ENCODE measurements around the gene LAMA4. TPM values are rescaled to one million over a fixed set of nuclear protein-coding genes. Genes with fewer than 3 reads are reported as not detected.

The LAMA4 gene
- total RNA-seq, 1 experiment from 2014 or later = 58.3 TPM

- intact Hi-C loops (cut with micrococcal nuclease; ENCODE audit: unreplicated experiment) = no loop called here
- Histone ChIP-seq H3K4me1 (replicated peaks; ENCODE audit: insufficient read depth) (no peaks in the 10 kb centered on the region), H3F3A (ENCODE audit: insufficient read depth, low read depth) (no peaks in the 10 kb centered on the region), H3K79me2 (ENCODE audit: low read depth) (no peaks in the 10 kb centered on the region), H3K36me3 (ENCODE audit: low read depth) (no peaks in the 10 kb centered on the region), H3K4me3 (no peak overlapping the region), H2AFZ (no peak overlapping the region), H3K9me2 (ENCODE audit: insufficient read depth) (no peaks in the 10 kb centered on the region), H3K9me3 (ENCODE audit: insufficient read depth, low read depth) (no peaks in the 10 kb centered on the region), H3K27me3 (ENCODE audit: insufficient read depth, low read depth) (no peaks in the 10 kb centered on the region), H3K27ac (no peak overlapping the region), H3K4me2 (no peak overlapping the region), H4K20me1 (ENCODE audit: insufficient read depth) (no peaks in the 10 kb centered on the region)
- CTCF ChIA-PET = no interaction called here
- TF ChIP-seq, protein P1, sequence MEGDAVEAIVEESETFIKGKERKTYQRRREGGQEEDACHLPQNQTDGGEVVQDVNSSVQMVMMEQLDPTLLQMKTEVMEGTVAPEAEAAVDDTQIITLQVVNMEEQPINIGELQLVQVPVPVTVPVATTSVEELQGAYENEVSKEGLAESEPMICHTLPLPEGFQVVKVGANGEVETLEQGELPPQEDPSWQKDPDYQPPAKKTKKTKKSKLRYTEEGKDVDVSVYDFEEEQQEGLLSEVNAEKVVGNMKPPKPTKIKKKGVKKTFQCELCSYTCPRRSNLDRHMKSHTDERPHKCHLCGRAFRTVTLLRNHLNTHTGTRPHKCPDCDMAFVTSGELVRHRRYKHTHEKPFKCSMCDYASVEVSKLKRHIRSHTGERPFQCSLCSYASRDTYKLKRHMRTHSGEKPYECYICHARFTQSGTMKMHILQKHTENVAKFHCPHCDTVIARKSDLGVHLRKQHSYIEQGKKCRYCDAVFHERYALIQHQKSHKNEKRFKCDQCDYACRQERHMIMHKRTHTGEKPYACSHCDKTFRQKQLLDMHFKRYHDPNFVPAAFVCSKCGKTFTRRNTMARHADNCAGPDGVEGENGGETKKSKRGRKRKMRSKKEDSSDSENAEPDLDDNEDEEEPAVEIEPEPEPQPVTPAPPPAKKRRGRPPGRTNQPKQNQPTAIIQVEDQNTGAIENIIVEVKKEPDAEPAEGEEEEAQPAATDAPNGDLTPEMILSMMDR (conservative IDR thresholded peaks at IDR 0.05) = no peak
- TF ChIP-seq EZH2 (IDR thresholded peaks at IDR 0.05; ENCODE audit: low read depth) = no peak
- POLR2A ChIA-PET (ENCODE audit: unreplicated experiment) = no interaction called here
- peak in 1 of 2 experiments; percentile 24 for DNase-seq
- no TSS peak for BruUV-seq (replicated peaks)
Measured at GRCh38 chr6:112096901-112097300, 157.5 kb downstream of the LAMA4 start.

DNA sequence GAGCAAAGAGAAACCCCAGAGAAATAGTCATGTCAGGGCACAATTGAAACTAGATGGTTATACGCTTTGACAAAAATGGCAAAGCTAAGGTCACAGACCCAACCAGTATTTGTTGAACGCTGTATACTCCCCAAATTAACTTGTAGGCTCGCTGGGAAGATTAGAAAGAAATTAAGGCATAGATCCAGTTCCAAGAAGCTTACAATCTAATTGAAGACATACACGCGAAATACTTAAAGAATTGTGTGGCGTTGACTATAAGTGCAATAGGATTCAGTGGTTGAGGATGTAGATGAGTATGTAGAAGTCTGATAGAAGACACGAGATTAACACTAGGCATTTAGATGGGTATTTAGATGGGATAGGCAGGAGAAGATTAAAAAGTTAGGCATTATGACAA lies 166.5 kb downstream of the LAMA4 start:
- POLR2A ChIA-PET (ENCODE audit: unreplicated experiment) = interaction anchor here (0.5 to 0.7 kb wide), 4 partner anchors 38 to 886 kb away, joined by 3 to 6 read pairs (median 3); no protein-coding TSS in a partner anchor
- intact Hi-C loops (cut with micrococcal nuclease; ENCODE audit: unreplicated experiment) = loop anchor here (5.0 to 10.0 kb wide), 2 partner anchors 287 to 1849 kb away; no protein-coding TSS in a partner anchor
- BruUV-seq (replicated peaks) = TSS peak; percentile 68

DNA sequence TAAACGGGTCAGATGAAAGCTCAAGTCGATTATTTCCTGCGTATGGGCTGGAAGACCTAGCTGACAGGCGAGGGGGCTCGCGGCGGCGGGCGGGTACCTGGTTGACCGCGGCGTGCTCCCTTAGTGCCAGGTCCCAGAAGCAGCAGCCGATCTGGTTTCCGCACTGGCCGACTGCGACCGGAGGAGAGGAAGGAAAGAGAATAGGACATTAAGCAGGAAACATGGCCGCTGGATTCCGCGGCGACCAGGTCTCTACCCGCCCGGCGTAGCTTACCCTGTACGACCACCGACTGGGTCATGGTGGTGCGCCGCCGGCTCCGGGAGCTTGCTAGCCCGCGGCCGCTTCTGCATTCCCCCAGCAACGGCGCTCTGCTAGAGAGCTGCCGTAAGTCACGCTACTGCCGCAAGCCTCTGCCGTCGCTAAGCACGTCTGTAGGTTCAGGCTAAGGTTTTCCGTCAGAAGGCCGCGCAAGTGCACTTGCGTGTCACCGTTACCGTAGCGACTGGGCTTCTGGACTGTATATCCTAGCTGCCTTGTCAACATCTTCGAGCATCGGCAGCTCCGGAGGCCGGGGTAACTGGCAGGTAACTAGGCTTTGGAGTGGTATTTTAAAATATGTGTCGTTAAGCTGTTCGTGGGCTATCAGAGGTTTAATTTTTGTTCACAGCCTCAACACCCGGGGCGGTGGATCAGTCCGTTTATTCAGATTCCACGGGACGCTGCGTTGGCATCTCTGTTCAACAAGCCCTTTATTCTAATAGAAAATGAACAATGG lies 167.0 kb downstream of the LAMA4 start, which contains the start of the genes FAM229B and TUBE1:
Gene FAM229B, plus strand, starts transcription at position 456 of the 776 bp plus-strand sequence. CDS start 11,693 bp downstream, outside the sequence.
Gene TUBE1, minus strand, starts transcription at position 347 of the 776 bp plus-strand sequence. Its CDS starts 48 bp downstream, at position 299.
- no TSS peak for BruUV-seq (replicated peaks)
- intact Hi-C loops (cut with micrococcal nuclease; ENCODE audit: unreplicated experiment) = loop anchor here (5.0 to 10.0 kb wide), 2 partner anchors 287 to 1850 kb away; no protein-coding TSS in a partner anchor
- TF ChIP-seq, protein P1 (conservative IDR thresholded peaks at IDR 0.05) = no peak
- no peak for TF ChIP-seq EZH2 (IDR thresholded peaks at IDR 0.05; ENCODE audit: low read depth)
- peak within 1 kb of the TSS; percentile 90 for H3K4me2 ChIP-seq
- H3K79me2 ChIP-seq (ENCODE audit: low read depth) = peaks cover 24% of the 10 kb centered on the region
- H3K36me3 ChIP-seq (ENCODE audit: low read depth) = peaks cover 23% of the 10 kb centered on the region
- peak within 1 kb of the TSS; percentile 92 for H2AFZ ChIP-seq
- H3K9me2 ChIP-seq (ENCODE audit: insufficient read depth) = no peaks in the 10 kb centered on the region
- CTCF ChIA-PET = interaction anchor here (0.6 to 1.0 kb wide), 2 partner anchors 44 to 196 kb away, joined by 5 read pairs; no protein-coding TSS in a partner anchor
- H3K9me3 ChIP-seq (ENCODE audit: insufficient read depth, low read depth) = no peaks in the 10 kb centered on the region
- no peaks in the 10 kb centered on the region for H3K27me3 ChIP-seq (ENCODE audit: insufficient read depth, low read depth)
- DNase-seq = peak; percentile 86 to 97
- no peaks in the 10 kb centered on the region; the same call in 1 of the 2 replicates for H3F3A ChIP-seq (ENCODE audit: insufficient read depth, low read depth)
- 0 out of 2 replicates have a peak, but pooled peaks cover 8% of the 10 kb centered on the region for H4K20me1 ChIP-seq (ENCODE audit: insufficient read depth)
- H3K4me3 ChIP-seq = peak within 1 kb of the TSS; percentile 72
- peak within 1 kb of the TSS; percentile 53 for H3K27ac ChIP-seq
- POLR2A ChIA-PET (ENCODE audit: unreplicated experiment) = interaction anchor here (0.5 to 0.7 kb wide), 5 partner anchors 8 to 886 kb away, joined by 3 to 8 read pairs (median 3); no protein-coding TSS in a partner anchor
- peaks cover 17% of the 10 kb centered on the region for H3K4me1 ChIP-seq (replicated peaks; ENCODE audit: insufficient read depth)

More for the DNA sequence above, 166.5 kb downstream of the LAMA4 start:
- Histone ChIP-seq H3K4me1 (replicated peaks; ENCODE audit: insufficient read depth) (peaks cover 17% of the 10 kb centered on the region), H4K20me1 (ENCODE audit: insufficient read depth) (0 out of 2 replicates have a peak, but pooled peaks cover 8% of the 10 kb centered on the region), H3K27me3 (ENCODE audit: insufficient read depth, low read depth) (no peaks in the 10 kb centered on the region), H3K9me2 (ENCODE audit: insufficient read depth) (no peaks in the 10 kb centered on the region), H3K4me3 (peak overlapping the region; percentile 72), H3K4me2 (peak overlapping the region; percentile 90), H3F3A (ENCODE audit: insufficient read depth, low read depth) (no peaks in the 10 kb centered on the region; the same call in 1 of the 2 replicates), H3K36me3 (ENCODE audit: low read depth) (peaks cover 23% of the 10 kb centered on the region), H3K27ac (no peak overlapping the region), H3K9me3 (ENCODE audit: insufficient read depth, low read depth) (no peaks in the 10 kb centered on the region), H3K79me2 (ENCODE audit: low read depth) (peaks cover 24% of the 10 kb centered on the region), H2AFZ (peak overlapping the region; percentile 92)
- CTCF ChIA-PET = interaction anchor here (0.6 to 1.0 kb wide), 2 partner anchors 45 to 197 kb away, joined by 5 read pairs; no protein-coding TSS in a partner anchor
- TF ChIP-seq EZH2 (IDR thresholded peaks at IDR 0.05; ENCODE audit: low read depth) = no peak
- TF ChIP-seq, protein P1 (conservative IDR thresholded peaks at IDR 0.05) = 0 out of 2 replicates have a peak, but pooled peaks have one; percentile 11
- DNase-seq = peak in 1 of 2 experiments; percentile 29

All from PC-9 (cell line).